Right atrium auricular region (tissue), 2 donors: ENCODE measurements around the gene MYCL. TPM values are rescaled to one million over a fixed set of nuclear protein-coding genes. Genes with fewer than 3 reads are reported as not detected.

Experiments used
- DNase-seq: peaks from one replicate; pipeline ENCODE4 v3.0.0-alpha.2; 2019; ENCODE audit warnings: low spot score
- H3K27ac ChIP-seq, 2 donors: fragments of 200-600 bp; sonication (generic); 1 replicate in 1 of 2; 2 replicates in 1 of 2; pipeline ENCODE4 v1.5.1; 2016 to 2019
- H3K27me3 ChIP-seq, 2 donors: fragments of 200-600 bp; sonication (generic); one replicate each; pipeline versions ENCODE4 v1.5.1 to v1.6.0; 2017 to 2019
- H3K36me3 ChIP-seq: fragments of 200-600 bp; sonication (generic); one replicate; pipeline ENCODE4 v1.5.1; 2016
- H3K4me1 ChIP-seq, 2 donors: fragments of 200-600 bp; sonication (generic); one replicate each; pipeline versions ENCODE4 v1.5.1 to v1.6.0; 2017 to 2019
- H3K4me3 ChIP-seq, 2 donors: fragments of 200-600 bp; sonication (generic); 1 replicate in 1 of 2; 2 replicates in 1 of 2; pipeline ENCODE4 v1.5.1; 2017 to 2019; ENCODE audit warnings: mild to moderate bottlenecking in 1 of 2, moderate library complexity in 1 of 2
- H3K9me3 ChIP-seq, 2 donors: fragments of 200-600 bp; sonication (generic); one replicate each; pipeline ENCODE4 v1.5.1; 2019
- total RNA-seq, 2 donors: library from RNA; depleted of rRNA; stranded (reverse); fragments of >200 nt; gene quantifications; one replicate each; pipeline ENCODE4 v1.1.0, GENCODE V29; 2016
- TF ChIP-seq, protein P1 (sequence below), 2 donors: fragments of 200-600 bp; sonication (generic); IDR thresholded peaks; one replicate each; pipeline ENCODE4 v1.5.1; 2019; ENCODE audit warnings: antibody characterized with exemption in 2 of 2

Gene MYCL
- total RNA-seq, 2 donors from 2014 or later: 0.70 to 1.3 TPM

DNA sequence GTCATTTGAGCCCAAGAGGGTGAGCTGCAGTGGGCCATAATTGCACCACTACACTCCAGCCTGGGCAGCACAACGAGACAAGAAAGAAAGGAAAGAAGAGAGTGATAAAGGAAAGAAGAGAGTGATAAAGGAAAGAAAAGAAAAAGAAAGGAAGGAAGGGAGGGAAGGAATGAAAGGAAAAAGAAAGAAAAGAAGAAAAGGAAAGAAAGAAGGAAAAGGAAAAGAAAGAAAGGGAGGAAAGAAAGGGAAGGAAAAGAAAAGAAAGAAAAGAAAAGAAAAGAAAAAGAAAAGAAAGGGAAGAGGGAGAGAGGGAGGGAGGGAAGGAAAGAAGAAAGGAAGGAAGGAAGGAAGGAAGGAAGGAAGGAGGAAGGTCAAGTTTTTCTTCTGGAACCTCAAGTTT lies 36.0 kb downstream of the MYCL start:
- no peaks in the 10 kb centered on the region for H3K27me3 ChIP-seq
- H3K4me1 ChIP-seq: peaks cover 0 to 8% of the 10 kb centered on the region in 2 donors
- H3K9me3 ChIP-seq: no peaks in the 10 kb centered on the region
- TF ChIP-seq, protein P1, sequence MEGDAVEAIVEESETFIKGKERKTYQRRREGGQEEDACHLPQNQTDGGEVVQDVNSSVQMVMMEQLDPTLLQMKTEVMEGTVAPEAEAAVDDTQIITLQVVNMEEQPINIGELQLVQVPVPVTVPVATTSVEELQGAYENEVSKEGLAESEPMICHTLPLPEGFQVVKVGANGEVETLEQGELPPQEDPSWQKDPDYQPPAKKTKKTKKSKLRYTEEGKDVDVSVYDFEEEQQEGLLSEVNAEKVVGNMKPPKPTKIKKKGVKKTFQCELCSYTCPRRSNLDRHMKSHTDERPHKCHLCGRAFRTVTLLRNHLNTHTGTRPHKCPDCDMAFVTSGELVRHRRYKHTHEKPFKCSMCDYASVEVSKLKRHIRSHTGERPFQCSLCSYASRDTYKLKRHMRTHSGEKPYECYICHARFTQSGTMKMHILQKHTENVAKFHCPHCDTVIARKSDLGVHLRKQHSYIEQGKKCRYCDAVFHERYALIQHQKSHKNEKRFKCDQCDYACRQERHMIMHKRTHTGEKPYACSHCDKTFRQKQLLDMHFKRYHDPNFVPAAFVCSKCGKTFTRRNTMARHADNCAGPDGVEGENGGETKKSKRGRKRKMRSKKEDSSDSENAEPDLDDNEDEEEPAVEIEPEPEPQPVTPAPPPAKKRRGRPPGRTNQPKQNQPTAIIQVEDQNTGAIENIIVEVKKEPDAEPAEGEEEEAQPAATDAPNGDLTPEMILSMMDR (IDR thresholded peaks at IDR 0.05): no peak
- H3K36me3 ChIP-seq: no peaks in the 10 kb centered on the region
- no peak overlapping the region for H3K4me3 ChIP-seq
- no peak overlapping the region for H3K27ac ChIP-seq
- no peak for DNase-seq

DNA sequence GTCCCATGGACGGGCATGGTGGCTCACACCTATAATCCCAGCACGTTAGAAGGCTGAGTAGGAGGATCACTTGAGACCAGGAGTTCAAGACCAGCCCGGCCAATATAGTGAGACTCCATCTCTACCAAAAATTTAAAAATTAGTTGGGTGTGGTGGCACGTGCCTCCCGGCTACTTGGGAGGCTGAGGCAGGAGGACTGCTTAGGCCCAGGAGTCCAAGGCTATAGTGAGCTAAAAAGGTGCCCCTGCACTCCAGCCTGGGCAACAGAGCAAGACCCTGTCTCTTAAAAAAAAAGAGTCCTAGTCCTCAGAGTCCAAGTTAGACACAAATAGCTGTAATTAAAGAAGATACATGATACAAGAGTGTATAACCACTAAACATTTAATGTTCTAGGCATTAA lies 38.5 kb downstream of the MYCL start:
- TF ChIP-seq, protein P1 (IDR thresholded peaks at IDR 0.05): no peak
- Histone ChIP-seq H3K27me3 (no peaks in the 10 kb centered on the region), H3K4me1 (peaks cover 0 to 8% of the 10 kb centered on the region in 2 donors), H3K27ac (no peak overlapping the region), H3K36me3 (no peaks in the 10 kb centered on the region), H3K4me3 (no peak overlapping the region), H3K9me3 (no peaks in the 10 kb centered on the region)
- no peak for DNase-seq

DNA sequence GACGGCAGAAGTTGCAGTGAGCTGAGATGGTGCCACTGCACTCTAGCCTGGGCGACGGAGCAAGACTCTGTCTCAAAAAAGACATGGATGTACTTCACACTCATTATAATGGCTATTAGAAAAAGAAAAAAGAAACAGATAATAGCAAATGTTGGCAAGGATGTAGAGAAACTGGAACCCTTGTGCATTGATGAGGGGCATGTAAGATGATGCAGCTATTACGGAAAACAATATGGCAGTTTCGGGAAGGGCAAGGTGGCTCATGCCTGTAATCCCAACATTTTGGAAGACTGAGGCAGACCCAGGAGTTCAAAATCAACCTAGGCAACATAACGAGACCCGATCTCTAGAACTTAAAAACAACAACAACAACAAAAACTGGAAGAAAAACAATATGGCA lies 40.7 kb downstream of the MYCL start:
- H3K27ac ChIP-seq: no peak overlapping the region
- peaks cover 0 to 8% of the 10 kb centered on the region in 2 donors for H3K4me1 ChIP-seq
- DNase-seq: no peak
- TF ChIP-seq, protein P1 (IDR thresholded peaks at IDR 0.05): no peak
- H3K27me3 ChIP-seq: no peaks in the 10 kb centered on the region
- peaks cover 3% of the 10 kb centered on the region for H3K36me3 ChIP-seq
- H3K4me3 ChIP-seq: no peak overlapping the region
- no peaks in the 10 kb centered on the region for H3K9me3 ChIP-seq

DNA sequence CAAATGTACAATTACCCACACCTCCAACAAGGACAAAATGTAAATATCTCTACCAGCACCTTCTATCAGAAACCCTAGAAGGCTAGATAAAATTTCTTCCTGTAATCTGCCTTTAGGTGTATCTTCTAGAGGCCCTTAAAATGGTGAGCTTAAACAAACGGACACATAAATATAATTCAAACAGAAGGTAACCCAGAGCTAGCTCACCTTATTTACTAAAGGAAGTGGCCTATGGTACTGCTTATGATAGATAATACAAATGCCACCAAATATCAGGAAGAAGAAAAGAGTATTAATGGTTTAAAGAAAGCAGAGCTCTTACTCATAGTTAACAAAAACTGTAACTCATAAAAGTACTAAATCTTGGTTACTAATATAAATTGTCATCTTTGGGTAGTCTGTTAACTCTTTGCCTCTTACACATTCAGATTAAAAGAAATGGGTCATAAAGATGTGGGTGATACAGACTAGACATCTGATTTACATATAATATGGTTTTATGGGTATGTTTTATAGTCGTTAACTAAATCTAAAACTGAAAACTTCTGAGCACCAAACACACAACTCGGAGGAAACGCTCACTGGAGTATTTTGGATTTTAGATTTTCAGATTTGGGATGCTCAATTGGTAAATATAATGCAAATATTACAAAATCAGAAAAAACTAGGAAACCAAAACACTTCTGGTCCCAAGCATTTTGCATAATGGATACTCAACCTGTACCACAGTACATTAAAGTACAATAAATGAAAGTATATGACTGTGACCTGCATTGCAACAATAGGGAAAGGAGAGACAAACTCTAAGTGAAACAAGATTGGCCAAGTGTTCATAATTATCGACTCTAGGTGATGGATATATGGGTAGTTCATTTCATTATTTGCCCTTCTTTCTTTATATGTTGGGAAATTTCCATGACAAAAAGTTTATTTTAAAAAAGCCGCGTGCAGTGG lies 41.6 kb downstream of the MYCL start:
- no peak for DNase-seq
- Histone ChIP-seq H3K4me3 (no peak overlapping the region), H3K27ac (no peak overlapping the region), H3K9me3 (no peaks in the 10 kb centered on the region), H3K4me1 (peaks cover 0 to 7% of the 10 kb centered on the region in 2 donors), H3K36me3 (peaks cover 12% of the 10 kb centered on the region), H3K27me3 (no peaks in the 10 kb centered on the region)
- TF ChIP-seq, protein P1 (IDR thresholded peaks at IDR 0.05): no peak

DNA sequence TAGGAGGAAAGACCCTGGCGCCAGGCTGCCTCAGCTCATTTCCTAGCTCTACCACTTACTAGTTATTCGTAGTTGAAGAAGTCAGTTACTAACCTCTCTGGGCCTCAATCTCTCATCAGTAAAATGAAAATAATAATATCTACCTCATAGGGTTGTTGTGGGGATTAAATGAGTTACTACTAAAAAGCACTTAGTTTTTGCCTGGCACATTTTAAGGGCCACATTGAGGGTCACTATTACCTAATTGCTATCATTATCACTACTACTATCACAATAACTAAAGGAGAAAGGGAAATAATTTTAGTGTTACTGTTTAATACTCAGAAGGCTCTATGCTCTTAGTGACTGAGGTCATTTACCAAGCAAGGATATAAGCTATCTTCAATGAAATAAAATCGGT lies 43.4 kb downstream of the MYCL start:
- Histone ChIP-seq H3K36me3 (peaks cover 19% of the 10 kb centered on the region), H3K4me1 (no peaks in the 10 kb centered on the region), H3K27me3 (no peaks in the 10 kb centered on the region), H3K9me3 (no peaks in the 10 kb centered on the region), H3K4me3 (no peak overlapping the region), H3K27ac (no peak overlapping the region)
- TF ChIP-seq, protein P1 (IDR thresholded peaks at IDR 0.05): no peak
- no peak for DNase-seq
